Endodermal cell (in vitro differentiated cells): ENCODE data around the gene TECPR1. TPM values are rescaled to one million over a fixed set of nuclear protein-coding genes. Genes with fewer than 3 reads are reported as not detected.

Source experiments
- DNase-seq: peaks from one replicate; pipeline ENCODE4 v3.0.0-alpha.2; 2017
- H3K27ac ChIP-seq: 2 replicates; pipeline ENCODE4 v1.5.1; 2013; ENCODE audit warnings: mild to moderate bottlenecking, low read depth, low read length, moderate library complexity
- H3K27me3 ChIP-seq: 2 replicates; pipeline ENCODE4 v1.6.1; 2013; ENCODE audit warnings: mild to moderate bottlenecking, low read length, moderate library complexity; ENCODE audit not compliant: insufficient read depth, control insufficient read depth, poor library complexity, severe bottlenecking
- H3K36me3 ChIP-seq: 2 replicates; pipeline ENCODE4 v1.7.0; 2013; ENCODE audit warnings: mild to moderate bottlenecking, low read length, moderate library complexity; ENCODE audit not compliant: control insufficient read depth, insufficient read depth
- H3K4me1 ChIP-seq: one replicate; pipeline ENCODE4 v1.7.0; 2013; ENCODE audit warnings: low read length; ENCODE audit not compliant: control insufficient read depth, insufficient read depth
- H3K4me3 ChIP-seq: 2 replicates; pipeline ENCODE4 v1.5.1; 2013; ENCODE audit warnings: mild to moderate bottlenecking, low read length, moderate library complexity
- H3K9ac ChIP-seq: 2 replicates; pipeline ENCODE4 v1.6.1; 2013; ENCODE audit warnings: mild to moderate bottlenecking, low read length, moderate library complexity; ENCODE audit not compliant: poor library complexity, severe bottlenecking; ENCODE audit errors: extremely low read depth
- H3K9me3 ChIP-seq: 2 replicates; pipeline ENCODE4 v1.6.1; 2013; ENCODE audit warnings: mild to moderate bottlenecking, low read length, moderate library complexity; ENCODE audit not compliant: control insufficient read depth
- H3K27ac Mint-ChIP-seq: 2 replicates; pipeline ENCODE4 v1.8.0; 2020; ENCODE audit warnings: mixed read lengths
- H3K27me3 Mint-ChIP-seq: 2 replicates; pipeline ENCODE4 v1.8.0; 2021; ENCODE audit warnings: mild to moderate bottlenecking, mixed read lengths; ENCODE audit not compliant: insufficient read depth
- H3K36me3 Mint-ChIP-seq: 2 replicates; pipeline ENCODE4 v1.8.0; 2020; ENCODE audit warnings: low read depth, mixed read lengths
- H3K4me1 Mint-ChIP-seq: 2 replicates; pipeline ENCODE4 v1.8.0; 2020; ENCODE audit warnings: mixed read lengths
- H3K4me3 Mint-ChIP-seq: 2 replicates; pipeline ENCODE4 v1.8.0; 2020; ENCODE audit warnings: mild to moderate bottlenecking, moderate library complexity, mixed read lengths
- H3K9me3 Mint-ChIP-seq: 2 replicates; pipeline ENCODE4 v1.8.0; 2020; ENCODE audit warnings: mild to moderate bottlenecking, mixed read lengths
- CTCF ChIP-seq: fragments of 200-600 bp; sonication (generic); conservative IDR thresholded peaks from 2 replicates; pipeline ENCODE4 v1.5.0; 2021; ENCODE audit warnings: antibody characterized with exemption, mild to moderate bottlenecking
- WGBS, 2 experiments: methylation state at CpG; one replicate each; pipeline versions ENCODE4 v1.1.5 to v1.1.7; 2013; ENCODE audit warnings: missing lambda C conversion rate in 2 of 2, mixed read lengths in 1 of 2; ENCODE audit not compliant: insufficient coverage in 1 of 2, insufficient read length in 1 of 2; 5-methylcytosine and 5-hydroxymethylcytosine counted together
- total RNA-seq, 2 donors: library from RNA; stranded (reverse); fragmentation: NEBNext Ultra II Directional in 1 of 2; extraction: Animal tissue kit (Norgen Biotek cat#: 25700) in 1 of 2; gene quantifications; 2 replicates in 1 of 2; 3 replicates in 1 of 2; pipeline ENCODE4 v1.2.1, GENCODE V29; 2021

The TECPR1 gene
- total RNA-seq, 2 donors from 2014 or later = 27.2 to 32.0 TPM

DNA sequence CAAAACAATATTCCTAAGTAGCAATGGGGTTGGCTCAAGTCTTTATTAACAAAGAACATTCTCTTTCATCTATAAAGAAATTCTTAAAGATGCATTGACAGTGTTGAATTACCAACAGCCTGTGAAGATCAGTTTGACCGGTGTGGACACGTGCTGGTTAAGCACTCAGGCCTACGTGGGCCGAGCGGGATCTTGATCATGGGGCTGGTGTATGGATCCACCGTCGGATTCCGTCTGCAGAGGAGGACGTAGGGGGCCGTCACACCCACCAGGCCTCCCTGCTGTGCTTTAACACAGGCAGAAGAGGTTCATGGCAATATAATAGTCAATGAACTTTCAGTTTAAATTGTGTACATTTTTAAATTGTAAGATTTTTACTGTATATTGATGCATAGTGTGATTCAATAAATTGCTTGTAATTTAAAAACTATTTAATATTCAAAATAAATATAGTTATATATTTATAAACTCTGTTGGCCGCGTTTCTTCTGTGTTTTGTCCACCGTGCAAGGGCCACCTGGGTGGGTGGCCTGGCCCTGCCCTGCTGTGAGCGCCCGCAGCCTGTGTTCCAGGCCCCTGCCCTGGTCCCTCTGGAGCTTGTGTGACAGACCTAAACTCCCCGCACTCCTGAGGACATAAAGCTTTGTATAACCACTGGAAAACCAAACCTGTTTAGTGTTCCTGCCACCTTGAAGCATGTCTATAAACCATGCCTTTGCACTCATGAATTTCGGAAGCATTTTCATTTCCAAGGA, 42.7 kb downstream of the TECPR1 start:
- WGBS, 2 experiments = 94% methylated on average over 16 to 17 of the region's 17 CpGs
- H3K36me3 ChIP-seq = peaks cover 12% of the 10 kb centered on the region
- no peak overlapping the region for H3K4me3 ChIP-seq
- H3K9me3 Mint-ChIP-seq = no peaks in the 10 kb centered on the region
- H3K27me3 Mint-ChIP-seq = peaks cover 2% of the 10 kb centered on the region
- DNase-seq = no peak
- TF ChIP-seq CTCF = no peak
- no peaks in the 10 kb centered on the region for H3K4me1 ChIP-seq
- no peaks in the 10 kb centered on the region for H3K9me3 ChIP-seq
- H3K27me3 ChIP-seq = no peaks in the 10 kb centered on the region
- no peak overlapping the region for H3K9ac ChIP-seq
- H3K4me3 Mint-ChIP-seq = peak overlapping the region; percentile 51
- peaks cover 20% of the 10 kb centered on the region for H3K36me3 Mint-ChIP-seq
- H3K27ac Mint-ChIP-seq = no peak overlapping the region
- H3K27ac ChIP-seq = no peak overlapping the region
- no peaks in the 10 kb centered on the region for H3K4me1 Mint-ChIP-seq

DNA sequence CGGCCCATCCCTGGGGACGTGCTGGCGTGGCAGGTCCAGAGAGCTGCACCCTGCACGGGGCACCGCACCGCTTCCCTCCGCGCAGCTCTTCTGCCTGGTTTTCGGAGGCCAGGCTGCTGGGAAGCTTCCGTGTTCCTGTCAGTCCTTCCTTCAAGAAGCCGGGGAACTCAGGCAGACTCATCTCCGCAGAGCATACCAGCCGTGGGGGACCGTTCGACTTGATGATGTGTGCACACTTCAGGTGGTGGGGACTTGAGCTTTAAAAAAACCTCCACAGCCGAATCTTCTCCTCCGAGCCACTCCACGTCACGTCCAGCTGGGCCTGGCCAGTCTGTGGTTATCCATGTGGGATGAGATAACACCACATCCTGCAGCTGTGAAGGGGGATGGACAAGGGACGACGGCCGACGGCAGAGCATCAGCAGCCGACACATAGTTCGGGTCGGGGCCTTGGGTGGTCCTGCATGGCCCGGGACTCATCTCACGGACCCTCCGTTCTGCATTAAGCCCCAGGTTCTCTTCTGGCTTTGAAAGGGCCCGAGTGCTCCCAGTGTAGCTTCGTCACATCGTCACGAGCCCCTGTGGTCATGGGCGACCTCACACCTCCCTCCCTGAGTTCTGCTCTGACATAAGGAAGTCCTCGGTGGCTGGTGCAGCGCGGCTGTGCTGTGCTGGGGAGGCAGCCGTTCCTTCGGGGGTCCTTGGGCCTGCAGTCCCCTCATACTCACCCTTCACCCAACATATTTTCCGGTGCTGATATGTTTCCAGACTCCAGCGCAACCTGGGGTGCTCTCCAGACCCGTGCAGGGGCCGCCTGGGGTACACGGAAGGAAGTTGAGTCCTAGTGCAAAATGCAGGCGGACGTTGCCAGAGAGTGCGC, 45.3 kb downstream of the TECPR1 start:
- Mint-ChIP-seq H3K27me3 (peaks cover 2% of the 10 kb centered on the region), H3K36me3 (peaks cover 20% of the 10 kb centered on the region), H3K4me1 (no peaks in the 10 kb centered on the region), H3K9me3 (no peaks in the 10 kb centered on the region), H3K4me3 (no peak overlapping the region), H3K27ac (no peak overlapping the region)
- Histone ChIP-seq H3K4me1 (no peaks in the 10 kb centered on the region), H3K27ac (no peak overlapping the region), H3K4me3 (no peak overlapping the region), H3K27me3 (no peaks in the 10 kb centered on the region), H3K9ac (no peak overlapping the region), H3K9me3 (no peaks in the 10 kb centered on the region), H3K36me3 (peaks cover 12% of the 10 kb centered on the region)
- no peak for DNase-seq
- no peak for TF ChIP-seq CTCF
- 94 to 98% methylated on average over 43 to 47 of the region's 47 CpGs for WGBS, 2 experiments

DNA sequence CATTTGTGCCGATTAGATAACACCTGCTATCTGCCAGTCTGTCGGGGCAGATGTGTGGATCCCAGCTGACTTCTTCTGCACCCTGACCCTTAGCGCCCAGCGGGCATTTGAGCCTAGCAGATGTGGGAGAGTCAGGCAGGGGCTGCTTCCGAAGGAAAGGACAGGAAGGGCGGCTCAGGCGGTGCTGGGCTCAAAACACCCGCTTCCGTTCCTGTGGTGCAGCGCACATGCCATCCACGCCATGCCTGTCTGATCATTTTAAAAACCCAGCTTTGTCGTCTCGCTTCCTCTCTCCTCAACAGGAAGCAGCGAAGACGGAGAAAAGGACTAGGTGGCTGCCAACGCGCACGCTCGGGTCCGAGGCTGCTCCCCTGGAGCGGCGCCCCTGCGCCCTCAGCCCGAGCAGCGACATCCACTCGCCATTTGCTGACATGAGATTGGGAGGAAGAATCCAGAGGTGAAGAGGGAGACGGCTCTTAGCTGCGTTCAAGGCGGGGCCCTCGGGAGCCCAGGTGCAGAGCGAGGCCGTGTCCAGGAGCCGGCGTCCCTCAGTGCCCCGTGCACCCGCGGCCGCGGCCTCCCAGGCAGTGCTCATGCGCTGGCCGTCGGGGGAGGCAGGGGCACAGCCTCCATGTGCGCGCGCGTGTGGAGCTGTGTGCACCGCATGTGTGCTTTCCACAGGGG, 46.7 kb downstream of the TECPR1 start:
- Histone ChIP-seq H3K4me3 (no peak overlapping the region), H3K9me3 (no peaks in the 10 kb centered on the region), H3K9ac (no peak overlapping the region), H3K27me3 (no peaks in the 10 kb centered on the region), H3K36me3 (peaks cover 12% of the 10 kb centered on the region), H3K27ac (no peak overlapping the region), H3K4me1 (no peaks in the 10 kb centered on the region)
- no peaks in the 10 kb centered on the region for H3K4me1 Mint-ChIP-seq
- peaks cover 20% of the 10 kb centered on the region for H3K36me3 Mint-ChIP-seq
- no peaks in the 10 kb centered on the region for H3K9me3 Mint-ChIP-seq
- H3K4me3 Mint-ChIP-seq = no peak overlapping the region
- H3K27ac Mint-ChIP-seq = no peak overlapping the region
- no peak for TF ChIP-seq CTCF
- peaks cover 2% of the 10 kb centered on the region for H3K27me3 Mint-ChIP-seq
- DNase-seq = no peak
- WGBS, 2 experiments = 93 to 97% methylated on average over 39 to 47 of the region's 47 CpGs
